Ectodermal cell (in vitro differentiated cells): Measurements from ENCODE around the gene VWF.
A peak's percentile ranks its signal among the peaks of the same experiment; 100 is the strongest.

ENCODE experiments used
- H3K27ac ChIP-seq: 2 replicates; pipeline ENCODE4 v1.7.0; 2013; ENCODE audit warnings: mild to moderate bottlenecking, low read depth, low read length; ENCODE audit not compliant: insufficient read depth, poor library complexity, severe bottlenecking
- H3K27me3 ChIP-seq: 2 replicates; pipeline ENCODE4 v1.7.0; 2013; ENCODE audit warnings: mild to moderate bottlenecking, low read length; ENCODE audit not compliant: insufficient read depth, control insufficient read depth, poor library complexity, severe bottlenecking
- H3K36me3 ChIP-seq: one replicate; pipeline ENCODE4 v1.7.0; 2013; ENCODE audit warnings: low read length; ENCODE audit not compliant: control insufficient read depth, insufficient read depth
- H3K4me1 ChIP-seq: one replicate; pipeline ENCODE4 v1.7.0; 2013; ENCODE audit warnings: low read length; ENCODE audit not compliant: control insufficient read depth, insufficient read depth
- H3K4me3 ChIP-seq: 2 replicates; pipeline ENCODE4 v1.7.0; 2013; ENCODE audit warnings: low read depth, low read length, control low read depth; ENCODE audit not compliant: insufficient read depth
- H3K9me3 ChIP-seq: 2 replicates; pipeline ENCODE4 v1.7.0; 2013; ENCODE audit warnings: mild to moderate bottlenecking, low read length, moderate library complexity; ENCODE audit not compliant: control insufficient read depth
- WGBS, 2 experiments: methylation state at CpG; one replicate each; pipeline ENCODE4 v1.1.7; 2013; ENCODE audit warnings: missing lambda C conversion rate in 2 of 2; 5-methylcytosine and 5-hydroxymethylcytosine counted together

VWF gene

GRCh38 chr12:6061660-6062059, 62.8 kb downstream of the VWF start:
- H3K36me3 ChIP-seq, result no peaks in the 10 kb centered on the region
- H3K4me3 ChIP-seq, result no peak overlapping the region
- H3K27ac ChIP-seq, result no peak overlapping the region
- peaks cover 6% of the 10 kb centered on the region for H3K27me3 ChIP-seq
- 96 to 99% methylated on average over 3 of the region's 3 CpGs for WGBS, 2 experiments
- no peaks in the 10 kb centered on the region for H3K9me3 ChIP-seq
- peaks cover 10% of the 10 kb centered on the region for H3K4me1 ChIP-seq

DNA sequence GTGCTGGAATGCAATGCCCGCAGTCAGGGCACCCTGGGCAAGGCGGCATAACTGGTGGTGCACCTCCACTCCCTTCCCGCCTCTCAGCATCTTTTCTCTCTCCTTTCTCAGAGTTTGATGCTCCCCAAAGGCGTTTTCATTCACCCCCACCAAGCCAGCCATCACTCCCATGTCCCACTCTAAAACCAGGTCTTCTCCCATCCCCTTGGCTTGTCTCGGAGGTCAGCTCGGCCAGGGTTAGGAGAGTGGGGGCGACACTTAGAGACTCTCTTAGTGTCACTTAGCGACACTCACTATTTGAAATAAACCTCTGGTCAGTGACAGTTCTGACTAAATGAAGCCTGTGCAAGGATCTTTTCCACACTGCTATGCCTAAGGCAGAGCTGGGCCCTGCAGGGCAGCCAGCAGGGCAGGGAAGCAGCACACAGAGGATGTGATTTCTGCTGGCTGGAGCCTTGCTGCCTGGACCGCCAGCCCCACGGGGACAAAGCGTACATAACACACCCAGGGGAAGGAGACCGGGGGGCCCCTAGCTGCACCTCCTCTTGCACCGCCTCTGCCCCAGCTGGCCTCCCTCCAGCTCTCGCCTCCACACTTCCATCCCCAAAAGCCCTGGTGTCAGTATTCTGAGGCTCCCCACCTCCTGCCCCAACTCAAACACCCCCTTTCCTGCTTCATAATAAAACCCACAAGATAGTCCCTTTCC, 64.5 kb downstream of the VWF start:
- Histone ChIP-seq H3K27ac (no peak overlapping the region), H3K27me3 (peaks cover 8% of the 10 kb centered on the region), H3K9me3 (no peaks in the 10 kb centered on the region), H3K36me3 (no peaks in the 10 kb centered on the region), H3K4me3 (no peak overlapping the region), H3K4me1 (peaks cover 10% of the 10 kb centered on the region)
- WGBS, 2 experiments, result 88 to 92% methylated on average over 14 of the region's 14 CpGs

DNA sequence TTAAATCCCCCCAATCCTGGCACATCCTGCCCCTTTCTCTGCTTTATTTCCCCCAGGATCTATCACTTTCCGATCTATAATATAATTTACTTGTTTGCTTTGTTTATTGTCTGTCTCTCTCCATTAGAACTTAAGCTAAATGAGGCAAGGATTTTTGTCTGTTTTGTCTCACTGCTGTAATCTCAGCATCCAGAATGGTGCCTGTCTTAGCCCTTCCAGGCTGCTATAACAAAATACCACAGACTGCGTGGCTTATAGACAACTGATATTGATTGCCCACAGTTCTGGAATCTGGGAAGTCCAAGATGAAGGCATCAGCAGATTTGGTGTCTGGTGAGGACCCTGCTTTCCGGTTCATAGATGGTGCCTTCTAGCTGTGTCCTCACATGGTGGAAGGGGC, 65.2 kb downstream of the VWF start:
- no peaks in the 10 kb centered on the region for H3K9me3 ChIP-seq
- WGBS, 2 experiments, result 86 to 96% methylated on average over 3 of the region's 3 CpGs
- no peak overlapping the region for H3K4me3 ChIP-seq
- no peaks in the 10 kb centered on the region for H3K36me3 ChIP-seq
- no peak overlapping the region for H3K27ac ChIP-seq
- H3K27me3 ChIP-seq, result peaks cover 8% of the 10 kb centered on the region
- peaks cover 10% of the 10 kb centered on the region for H3K4me1 ChIP-seq

GRCh38 chr12:6058481-6059161, 65.8 kb downstream of the VWF start:
- Histone ChIP-seq H3K4me3 (no peak overlapping the region), H3K27me3 (peaks cover 8% of the 10 kb centered on the region), H3K36me3 (no peaks in the 10 kb centered on the region), H3K27ac (no peak overlapping the region), H3K4me1 (peaks cover 10% of the 10 kb centered on the region), H3K9me3 (no peaks in the 10 kb centered on the region)
- WGBS, 2 experiments, result 70 to 71% methylated on average over 15 of the region's 15 CpGs

DNA sequence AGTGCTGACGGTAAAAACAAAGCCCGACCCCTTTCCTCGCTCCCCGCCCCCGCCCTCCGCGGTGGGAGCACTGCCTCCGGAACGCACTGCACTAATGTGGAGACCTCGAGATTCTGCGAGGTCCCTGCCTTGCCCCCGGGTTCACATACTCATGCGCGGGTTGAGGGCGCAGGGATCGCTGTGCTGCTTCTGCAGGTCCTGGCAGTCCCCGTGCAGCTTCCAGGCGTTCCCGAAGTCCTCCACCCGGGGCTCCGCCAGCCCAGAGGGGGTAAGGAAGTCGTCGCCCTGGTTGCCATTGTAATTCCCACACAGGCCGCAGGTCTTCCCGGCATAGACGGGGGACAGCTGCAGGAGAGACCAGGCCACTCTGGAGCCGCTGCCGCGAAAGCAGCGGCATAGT, 66.8 kb downstream of the VWF start:
- WGBS, 2 experiments, result 5 to 7% methylated on average over 30 of the region's 30 CpGs
- Histone ChIP-seq H3K4me1 (peaks cover 10% of the 10 kb centered on the region), H3K27ac (peak overlapping the region; percentile 26), H3K9me3 (no peaks in the 10 kb centered on the region), H3K36me3 (no peaks in the 10 kb centered on the region), H3K4me3 (peak overlapping the region; percentile 26), H3K27me3 (peaks cover 8% of the 10 kb centered on the region)

GRCh38 chr12:6056406-6057240, 67.8 kb downstream of the VWF start:
- Histone ChIP-seq H3K4me1 (peaks cover 10% of the 10 kb centered on the region), H3K4me3 (no peak overlapping the region), H3K27ac (no peak overlapping the region), H3K36me3 (no peaks in the 10 kb centered on the region), H3K27me3 (peaks cover 8% of the 10 kb centered on the region), H3K9me3 (no peaks in the 10 kb centered on the region)
- 68 to 70% methylated on average over 58 of the region's 58 CpGs for WGBS, 2 experiments

DNA sequence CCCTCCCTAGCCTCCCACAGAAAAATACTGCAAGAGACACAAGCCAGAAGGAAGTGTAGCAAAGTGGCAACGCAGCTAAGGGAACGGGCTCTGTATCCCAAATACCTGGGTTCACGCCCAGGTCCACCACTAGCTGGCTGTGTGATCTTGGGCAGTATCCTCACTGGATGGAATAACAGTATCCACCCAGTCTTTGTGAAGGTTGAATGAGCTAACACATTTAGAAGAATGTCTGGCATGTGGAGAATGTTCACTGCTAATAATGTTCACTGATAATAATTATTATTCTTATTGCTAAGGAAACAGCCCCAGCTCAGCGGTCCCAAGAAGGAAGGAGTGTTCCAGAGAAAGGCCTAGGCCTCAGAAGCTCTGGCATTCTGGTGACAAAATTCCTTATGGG, 70.9 kb downstream of the VWF start:
- 94 to 95% methylated on average over 4 of the region's 4 CpGs for WGBS, 2 experiments
- no peaks in the 10 kb centered on the region for H3K36me3 ChIP-seq
- no peaks in the 10 kb centered on the region for H3K9me3 ChIP-seq
- peaks cover 4% of the 10 kb centered on the region for H3K4me1 ChIP-seq
- no peak overlapping the region for H3K4me3 ChIP-seq
- H3K27ac ChIP-seq, result no peak overlapping the region
- peaks cover 8% of the 10 kb centered on the region for H3K27me3 ChIP-seq

DNA sequence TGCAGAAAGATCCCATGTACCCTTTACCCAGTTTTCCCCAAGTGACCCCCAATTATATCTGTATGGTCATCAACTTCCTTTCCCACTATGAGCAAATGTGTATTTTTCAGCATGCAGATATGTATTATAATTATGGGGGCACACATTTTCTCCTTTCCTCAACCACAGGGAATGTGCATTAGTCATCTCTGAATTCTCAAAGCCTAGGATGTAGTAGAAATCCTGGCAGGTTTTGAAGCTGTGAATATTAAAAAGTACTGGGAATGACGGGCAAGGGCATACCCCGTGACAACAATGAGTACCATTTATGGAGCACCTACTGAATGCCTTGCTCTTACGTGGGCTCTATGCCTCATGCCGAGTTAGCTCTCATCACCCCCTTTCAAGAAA, 71.5 kb downstream of the VWF start:
- Histone ChIP-seq H3K4me3 (no peak overlapping the region), H3K27ac (no peak overlapping the region)
- 95% methylated on average over 4 of the region's 4 CpGs for WGBS, 2 experiments

GRCh38 chr12:6052206-6052939, 72.1 kb downstream of the VWF start:
- H3K9me3 ChIP-seq, result no peaks in the 10 kb centered on the region
- no peak overlapping the region for H3K27ac ChIP-seq
- no peaks in the 10 kb centered on the region for H3K4me1 ChIP-seq
- no peaks in the 10 kb centered on the region for H3K36me3 ChIP-seq
- H3K4me3 ChIP-seq, result no peak overlapping the region
- WGBS, 2 experiments, result 94% methylated on average over 9 of the region's 9 CpGs
- peaks cover 8% of the 10 kb centered on the region for H3K27me3 ChIP-seq

More for the DNA sequence above, 71.5 kb downstream of the VWF start:
- no peaks in the 10 kb centered on the region for H3K4me1 ChIP-seq
- H3K36me3 ChIP-seq, result no peaks in the 10 kb centered on the region
- peaks cover 8% of the 10 kb centered on the region for H3K27me3 ChIP-seq
- no peaks in the 10 kb centered on the region for H3K9me3 ChIP-seq
